Measurements from ENCODE around the gene SASH1.

GRCh38 chr6:148431413-148431812 lies 88.8 kb downstream of the SASH1 start:
- TF ChIP-seq CTCF (IDR thresholded peaks at IDR 0.05) (no peak), EP300 (IDR thresholded peaks at IDR 0.05) (no peak)

Data from sigmoid colon (tissue), 4 donors.